Endothelial cell of umbilical vein (primary cell): ENCODE results near the gene TXN2. TPM values are rescaled to one million over a fixed set of nuclear protein-coding genes. Genes with fewer than 3 reads are reported as not detected.

Source experiments
- BruUV-seq: library from RNA; stranded (reverse); fragments of 400-500 nt; replicated peaks from 2 replicates; lab custom pipeline; 2021; lab: Mats Ljungman, UMichigan
- CTCF ChIA-PET: fragments of 300-600, 350-600 bp; sonication (Branson Sonifier 250); formaldehyde crosslinking; loops from one replicate; lab custom pipeline; 2021; ENCODE audit warnings: antibody characterized with exemption, inconsistent platforms; lab: Charles Lee
- POLR2A ChIA-PET: fragments of 300-600, 350-600 bp; sonication (Branson Sonifier 250); formaldehyde crosslinking; loops from one replicate; lab custom pipeline; 2021; ENCODE audit warnings: antibody characterized with exemption, inconsistent platforms; lab: Charles Lee
- DNase-seq: peaks from one replicate; pipeline ENCODE4 v3.0.0-alpha.2; 2011; ENCODE audit warnings: low read depth, low spot score
- FAIRE-seq: peaks from 2 replicates; lab custom pipeline; 2011; peaks lifted over from hg19 to GRCh38; lab: Jason Lieb, UNC
- H2AFZ ChIP-seq: 2 replicates; pipeline ENCODE4 v1.6.0; 2012; ENCODE audit warnings: low read depth, low read length, control low read depth, inconsistent platforms
- H3K27ac ChIP-seq: 2 replicates; pipeline ENCODE4 v1.5.1; 2011; ENCODE audit warnings: low read depth, mild to moderate bottlenecking, control low read depth, low read length, moderate library complexity; ENCODE audit not compliant: insufficient read depth
- H3K27me3 ChIP-seq, 2 experiments: 2 replicates each; pipeline versions ENCODE4 v1.6.0 to v1.6.1; 2011; ENCODE audit warnings: low read length in 2 of 2, mixed read lengths in 1 of 2; ENCODE audit not compliant: control insufficient read depth in 2 of 2, insufficient read depth in 2 of 2
- H3K36me3 ChIP-seq, 2 experiments: 2 replicates in 1 of 2; 3 replicates in 1 of 2; pipeline ENCODE4 v1.5.1; 2011; ENCODE audit warnings: low read length in 2 of 2, mild to moderate bottlenecking in 1 of 2, moderate library complexity in 1 of 2; ENCODE audit not compliant: control insufficient read depth in 2 of 2, insufficient read depth in 2 of 2; ENCODE audit errors: extremely low read depth in 1 of 2
- H3K4me1 ChIP-seq: 3 replicates; pipeline ENCODE4 v1.5.1; 2011; ENCODE audit warnings: mild to moderate bottlenecking, low read length; ENCODE audit not compliant: control insufficient read depth, insufficient read depth; ENCODE audit errors: extremely low read depth
- H3K4me2 ChIP-seq: 2 replicates; pipeline ENCODE4 v1.6.1; 2011; ENCODE audit warnings: low read length, control low read depth, mixed read lengths; ENCODE audit not compliant: insufficient read depth
- H3K4me3 ChIP-seq, 3 experiments: fragments of 200-600 bp in 1 of 3; sonication (generic), shearing (Covaris generic) in 1 of 3; replicated peaks in 1 of 3; 2 replicates each; pipeline ENCODE4 v1.5.1; 2011 to 2016; ENCODE audit warnings: control low read depth in 3 of 3, low read length in 3 of 3, mild to moderate bottlenecking in 2 of 3, inconsistent platforms in 1 of 3, low read depth in 1 of 3, moderate library complexity in 1 of 3; ENCODE audit not compliant: insufficient read depth in 1 of 3
- H3K79me2 ChIP-seq: 2 replicates; pipeline ENCODE4 v1.6.0; 2012; ENCODE audit warnings: low read length, inconsistent platforms; ENCODE audit not compliant: control insufficient read depth, insufficient read depth
- H3K9ac ChIP-seq: replicated peaks from 2 replicates; pipeline ENCODE3; 2011; ENCODE audit warnings: low read length, control low read depth; ENCODE audit not compliant: insufficient read depth; ENCODE audit errors: extremely low read depth
- H3K9me1 ChIP-seq: replicated peaks from 3 replicates; pipeline ENCODE4 v1.6.0; 2011; ENCODE audit warnings: mild to moderate bottlenecking, low read length; ENCODE audit not compliant: control insufficient read depth, insufficient read depth; ENCODE audit errors: extremely low read depth
- H3K9me3 ChIP-seq: replicated peaks from 2 replicates; pipeline ENCODE4 v1.5.1; 2012; ENCODE audit warnings: low read length, inconsistent platforms; ENCODE audit not compliant: control insufficient read depth, insufficient read depth
- H4K20me1 ChIP-seq: replicated peaks from 2 replicates; pipeline ENCODE3; 2011; ENCODE audit warnings: mild to moderate bottlenecking, low read length; ENCODE audit not compliant: control insufficient read depth, insufficient read depth; ENCODE audit errors: extremely low read depth
- CTCF ChIP-seq, 2 donors: IDR thresholded peaks; 1 replicate in 1 of 2; 2 replicates in 1 of 2; pipeline ENCODE4 v1.5.1; 2011; ENCODE audit warnings: low read length in 2 of 2, mild to moderate bottlenecking in 2 of 2, moderate library complexity in 2 of 2, control low read depth in 1 of 2, inconsistent platforms in 1 of 2, low read depth in 1 of 2; ENCODE audit not compliant: insufficient read depth in 1 of 2; ENCODE audit errors: extremely low read depth in 1 of 2
- EZH2 ChIP-seq: IDR thresholded peaks from 2 replicates; pipeline ENCODE4 v1.6.1; 2012; ENCODE audit warnings: borderline replicate concordance, low read depth, mild to moderate bottlenecking, moderate library complexity, low read length, inconsistent platforms; ENCODE audit not compliant: severe bottlenecking
- FOS ChIP-seq: IDR thresholded peaks from 2 replicates; pipeline ENCODE4 v1.6.1; 2011; ENCODE audit warnings: mild to moderate bottlenecking, low read length, moderate library complexity, borderline replicate concordance; ENCODE audit not compliant: insufficient read depth
- GATA2 ChIP-seq: IDR thresholded peaks from 2 replicates; pipeline ENCODE4 v1.7.0; 2011; ENCODE audit warnings: low read depth, mild to moderate bottlenecking, moderate library complexity, mixed read lengths, low read length; ENCODE audit not compliant: insufficient read length, insufficient read depth
- MYC ChIP-seq: IDR thresholded peaks from one replicate; pipeline ENCODE4 v1.6.1; 2011; ENCODE audit warnings: mild to moderate bottlenecking, low read depth, low read length
- POLR2AphosphoS5 ChIP-seq: IDR thresholded peaks from 2 replicates; pipeline ENCODE4 v1.6.1; 2012; ENCODE audit warnings: low read depth, mild to moderate bottlenecking, control low read depth, low read length, moderate library complexity; ENCODE audit not compliant: insufficient read depth
- dilution Hi-C: fragments of 300-500 bp; cut with MboI; formaldehyde crosslinking; loops from one replicate; pipeline ENCODE4 v1.15.0; 2019; ENCODE audit warnings: low sequenced_read_pairs; ENCODE audit not compliant: extremely low pct_ligation_motif_present
- intact Hi-C: fragments of 100-400 bp; cut with micrococcal nuclease; formaldehyde crosslinking; loops from one replicate; pipeline ENCODE4 v1.10.0; 2022
- polyA plus RNA-seq, 4 experiments: library from polyadenylated mRNA; depleted of rRNA in 3 of 4; stranded (reverse) in 3 of 4; unstranded in 1 of 4; fragments of >200 nt; gene quantifications; 2 replicates each; pipeline versions ENCODE4 v1.2.1 to v1.2.3, GENCODE V29; 2011 to 2012; ENCODE audit warnings: missing spikeins in 1 of 4
- total RNA-seq: library from RNA; stranded (reverse); gene quantifications from 2 replicates; pipeline ENCODE4 v1.2.3, GENCODE V29; 2021

The TXN2 gene
- total and polyA plus RNA-seq, 2 donors (not counting 3 experiments of a cell fraction or from before 2014, with no cell fraction given), result 75.9 to 183 TPM

- TF ChIP-seq GATA2 (no peak), CTCF (IDR thresholded peaks at IDR 0.05; ENCODE audit: extremely low read depth in 1 of 2, insufficient read depth in 1 of 2, low read depth in 1 of 2, low read length in 2 of 2) (no peak), MYC (no peak), POLR2AphosphoS5 (no peak), FOS (no peak), EZH2 (no peak)
- no peaks in the 10 kb centered on the region for H3K79me2 ChIP-seq
- no peaks in the 10 kb centered on the region for H3K9me3 ChIP-seq
- BruUV-seq, result no TSS peak
- no peaks in the 10 kb centered on the region for H3K27me3 ChIP-seq
- dilution Hi-C loops (no loop called here), intact Hi-C loops (no loop called here)
- no peaks in the 10 kb centered on the region for H4K20me1 ChIP-seq
- H3K9ac ChIP-seq, result no peak overlapping the region
- FAIRE-seq (no peak), DNase-seq (no peak)
- H3K36me3 ChIP-seq, result peaks cover 25 to 33% of the 10 kb centered on the region in 2 experiments
- ChIA-PET POLR2A (interaction anchor here (0.6 to 1.3 kb wide), 2 partner anchors 19 to 293 kb away, joined by 3 to 5 read pairs; partner anchors contain the start of gene EIF3D), CTCF (interaction anchor here (0.6 to 1.7 kb wide), 11 partner anchors 9 to 264 kb away, joined by 3 to 13 read pairs (median 4); partner anchors contain the start of gene EIF3D)
- H3K4me1 ChIP-seq, result peaks cover 10% of the 10 kb centered on the region
- H3K4me2 ChIP-seq, result no peak overlapping the region
- no peak overlapping the region for H2AFZ ChIP-seq
- H3K27ac ChIP-seq, result no peak overlapping the region
- no peaks in the 10 kb centered on the region for H3K9me1 ChIP-seq
- no peak overlapping the region for H3K4me3 ChIP-seq
These were observed 28.9 kb upstream of the TXN2 start for GRCh38 chr22:36510384-36510783.
